Esophagus (tissue), 2 donors: ENCODE results near the gene PTPRU. TPM values are rescaled to one million over a fixed set of nuclear protein-coding genes. Genes with fewer than 3 reads are reported as not detected.

Source experiments
- H3K27ac ChIP-seq, 2 donors: one replicate each; pipeline ENCODE4 v1.5.1; 2013; ENCODE audit warnings: low read depth in 2 of 2, mild to moderate bottlenecking in 2 of 2, inconsistent platforms in 1 of 2, low read length in 1 of 2, moderate library complexity in 1 of 2
- H3K27me3 ChIP-seq, 2 donors: one replicate each; pipeline ENCODE4 v1.6.1; 2013; ENCODE audit warnings: low read length in 2 of 2, control low read depth in 1 of 2, mild to moderate bottlenecking in 1 of 2; ENCODE audit not compliant: insufficient read depth in 2 of 2, control insufficient read depth in 1 of 2
- H3K36me3 ChIP-seq, 2 donors: one replicate each; pipeline ENCODE4 v1.6.1; 2013; ENCODE audit warnings: low read length in 1 of 2; ENCODE audit not compliant: control insufficient read depth in 2 of 2, insufficient read depth in 2 of 2
- H3K4me1 ChIP-seq, 2 donors: one replicate each; pipeline ENCODE4 v1.6.1; 2013; ENCODE audit warnings: low read length in 1 of 2; ENCODE audit not compliant: control insufficient read depth in 2 of 2, insufficient read depth in 2 of 2
- H3K4me3 ChIP-seq, 2 donors: one replicate each; pipeline ENCODE4 v1.5.1; 2013; ENCODE audit warnings: low read length in 2 of 2, mild to moderate bottlenecking in 2 of 2, low read depth in 1 of 2, moderate library complexity in 1 of 2
- H3K9me3 ChIP-seq, 2 donors: one replicate each; pipeline ENCODE4 v1.6.1; 2013; ENCODE audit warnings: mild to moderate bottlenecking in 2 of 2, low read depth in 1 of 2, low read length in 1 of 2, moderate library complexity in 1 of 2; ENCODE audit not compliant: control insufficient read depth in 2 of 2, insufficient read depth in 1 of 2
- WGBS, 2 donors: extraction: QIAGEN DNeasy Blood & Tissue Kit; methylation state at CpG; one replicate each; pipeline ENCODE4 v1.1.7; 2013; 5-methylcytosine and 5-hydroxymethylcytosine counted together
- polyA plus RNA-seq, 2 donors: library from polyadenylated mRNA; stranded (reverse); fragments of 200-250 nt; gene quantifications; one replicate each; pipeline ENCODE4 v1.2.3, GENCODE V29; 2013
- donor health status: healthy with polysubstance abuse.
- donor health status: Bipolar disorder and iron deficiency.

PTPRU gene
- polyA plus RNA-seq: 1 to 10 TPM; 3.7 to 4.0 TPM

DNA sequence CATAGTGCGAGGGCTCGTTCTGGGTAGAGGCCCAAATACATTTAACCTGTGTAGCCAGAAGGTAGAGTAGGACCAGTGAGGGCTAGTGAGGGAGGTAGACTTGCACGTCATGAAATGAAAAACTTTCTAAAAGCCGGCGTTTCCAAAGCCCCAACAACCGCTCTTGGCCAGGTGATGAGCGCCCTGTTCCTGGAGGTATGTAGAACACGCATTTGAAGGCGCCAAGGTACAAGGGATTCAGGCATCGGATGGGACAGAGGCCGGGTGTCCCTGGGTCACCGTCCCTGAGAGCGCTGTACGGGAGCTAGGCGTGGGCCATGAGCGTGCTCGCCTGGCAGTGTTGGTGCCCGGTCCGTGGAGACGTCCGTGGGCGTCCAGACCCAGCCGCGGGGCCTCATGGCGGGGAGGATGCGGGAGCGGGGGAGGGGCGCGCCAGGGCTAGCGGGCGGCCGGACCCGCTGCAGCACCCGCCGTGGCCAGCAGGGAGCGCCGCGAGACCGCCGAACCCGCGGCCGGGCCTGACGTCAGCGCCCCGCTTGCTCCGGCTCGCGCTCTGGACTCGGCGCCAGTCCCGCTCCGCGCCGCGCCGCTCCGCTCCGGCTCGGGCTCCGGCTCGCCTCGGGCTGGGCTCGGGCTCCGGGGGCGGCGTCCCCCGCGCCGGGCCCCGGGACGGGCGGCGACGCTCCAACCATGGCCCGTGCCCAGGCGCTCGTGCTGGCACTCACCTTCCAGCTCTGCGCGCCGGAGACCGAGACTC is at the start of gene PTPRU:
PTPRU (plus strand) TSS at position 568 of the 757 bp plus-strand sequence; CDS start at position 691, 123 bp downstream.
- Histone ChIP-seq H3K4me3 (peak within 1 kb of the TSS; percentile 57 to 64), H3K27me3 (peaks cover 0 to 4% of the 10 kb centered on the region in 2 donors), H3K9me3 (no peaks in the 10 kb centered on the region), H3K36me3 (no peaks in the 10 kb centered on the region), H3K27ac (peak within 1 kb of the TSS in 1 of 2 donors; percentile 62), H3K4me1 (peaks cover 2 to 20% of the 10 kb centered on the region in 2 donors)
- WGBS, 2 donors: 4 to 11% methylated on average over 32 to 82 of the region's 82 CpGs

DNA sequence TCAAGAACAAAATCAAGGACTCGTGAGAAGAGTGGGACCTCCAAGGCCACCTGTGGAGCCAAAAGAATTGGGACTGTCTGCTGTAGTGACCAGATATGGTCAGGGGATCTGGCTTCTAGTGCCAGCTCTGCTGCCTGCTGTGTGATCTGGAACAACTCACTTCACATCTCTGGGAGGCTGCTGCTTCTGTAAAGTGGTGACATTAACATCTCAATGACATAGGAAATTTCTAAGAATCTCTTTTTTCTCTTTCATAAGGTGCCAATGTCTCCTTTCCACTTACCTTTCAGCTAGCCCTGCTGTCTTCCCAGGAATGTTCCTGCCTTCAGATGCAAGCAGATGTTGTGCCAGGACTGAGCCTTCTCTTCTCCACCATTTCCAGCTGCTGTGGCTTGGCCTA is 49.6 kb upstream of the PTPRU start:
- 84 to 87% methylated on average over 1 of the region's 1 CpG for WGBS, 2 donors
- no peak overlapping the region for H3K4me3 ChIP-seq
- no peaks in the 10 kb centered on the region for H3K27me3 ChIP-seq
- no peaks in the 10 kb centered on the region for H3K4me1 ChIP-seq
- no peaks in the 10 kb centered on the region for H3K9me3 ChIP-seq
- no peak overlapping the region for H3K27ac ChIP-seq
- no peaks in the 10 kb centered on the region for H3K36me3 ChIP-seq

DNA sequence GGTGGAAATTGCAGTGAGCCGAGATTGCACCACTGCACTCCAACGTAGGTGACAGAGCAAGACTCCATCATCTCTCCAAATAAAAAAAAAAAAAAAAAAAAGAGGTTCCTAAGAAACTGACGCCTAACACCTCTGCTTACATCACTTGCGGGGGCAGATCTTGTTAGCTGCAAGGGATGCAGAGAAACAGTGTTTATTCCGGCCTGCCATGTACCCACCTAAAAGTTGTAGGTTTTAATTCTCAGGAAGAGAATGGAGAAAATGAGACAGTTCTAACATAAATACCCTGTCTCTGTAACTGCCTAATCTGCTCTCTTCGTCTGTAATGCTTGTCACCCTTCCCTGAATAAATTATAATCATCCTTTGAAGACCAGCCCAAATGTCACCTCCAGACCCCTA is 45.6 kb upstream of the PTPRU start:
- Histone ChIP-seq H3K36me3 (peaks cover 0 to 8% of the 10 kb centered on the region in 2 donors), H3K4me3 (no peak overlapping the region), H3K27me3 (no peaks in the 10 kb centered on the region), H3K9me3 (no peaks in the 10 kb centered on the region), H3K27ac (no peak overlapping the region), H3K4me1 (no peaks in the 10 kb centered on the region)
- WGBS, 2 donors: 84 to 92% methylated on average over 6 of the region's 6 CpGs

DNA sequence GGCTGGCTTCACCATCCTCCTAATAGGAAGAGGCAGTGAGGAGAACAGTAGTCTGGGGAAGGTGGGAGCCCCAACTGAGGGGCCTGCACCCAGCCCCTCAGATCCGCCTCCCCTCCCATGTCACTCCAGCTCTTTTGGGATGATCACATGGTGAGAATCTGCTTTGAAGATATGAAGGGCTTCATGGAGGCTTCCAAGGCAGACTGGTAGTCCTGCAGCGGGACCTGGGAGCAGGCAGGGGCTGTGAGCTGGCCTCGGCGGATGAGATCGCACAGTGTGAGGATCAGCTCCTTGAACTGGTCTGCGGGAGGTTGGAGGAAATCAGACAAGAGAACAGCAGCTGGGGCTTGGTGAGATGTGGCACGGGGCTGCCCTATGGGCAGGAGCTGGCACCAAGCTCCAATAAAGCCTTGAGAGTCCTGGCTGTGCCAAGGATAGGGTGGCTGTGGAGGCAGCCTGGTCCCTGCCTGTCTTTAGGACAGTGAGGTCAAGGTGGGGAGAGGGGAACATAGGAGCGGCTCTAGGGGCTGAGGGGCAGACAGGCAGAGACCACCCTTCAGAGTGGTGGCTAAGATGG is 42.4 kb upstream of the PTPRU start:
- Histone ChIP-seq H3K36me3 (peaks cover 0 to 10% of the 10 kb centered on the region in 2 donors), H3K27me3 (no peaks in the 10 kb centered on the region), H3K4me1 (no peaks in the 10 kb centered on the region), H3K27ac (no peak overlapping the region), H3K4me3 (no peak overlapping the region), H3K9me3 (no peaks in the 10 kb centered on the region)
- WGBS, 2 donors: 98% methylated on average over 8 of the region's 8 CpGs

DNA sequence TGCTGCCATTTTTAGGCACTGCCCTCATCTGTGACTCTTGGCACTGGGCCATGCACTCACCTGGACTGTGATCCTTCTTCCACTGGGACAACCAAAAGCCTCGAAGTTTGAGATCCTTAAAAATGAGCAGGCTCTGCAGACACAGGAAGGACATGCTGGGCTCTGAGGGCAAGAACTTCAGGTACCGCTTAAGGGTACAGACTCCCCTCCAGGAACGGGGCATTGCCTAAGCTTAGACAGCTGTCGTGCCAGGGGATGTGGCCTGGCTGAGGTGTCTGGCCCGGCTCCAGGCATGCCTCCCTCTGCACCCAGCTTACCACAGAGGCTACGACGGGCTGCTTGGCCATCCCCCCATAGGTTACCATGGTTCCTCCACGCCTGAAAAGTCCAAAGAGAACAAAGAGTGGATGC is 40.4 kb upstream of the PTPRU start:
- 64 to 67% methylated on average over 8 of the region's 8 CpGs for WGBS, 2 donors

DNA sequence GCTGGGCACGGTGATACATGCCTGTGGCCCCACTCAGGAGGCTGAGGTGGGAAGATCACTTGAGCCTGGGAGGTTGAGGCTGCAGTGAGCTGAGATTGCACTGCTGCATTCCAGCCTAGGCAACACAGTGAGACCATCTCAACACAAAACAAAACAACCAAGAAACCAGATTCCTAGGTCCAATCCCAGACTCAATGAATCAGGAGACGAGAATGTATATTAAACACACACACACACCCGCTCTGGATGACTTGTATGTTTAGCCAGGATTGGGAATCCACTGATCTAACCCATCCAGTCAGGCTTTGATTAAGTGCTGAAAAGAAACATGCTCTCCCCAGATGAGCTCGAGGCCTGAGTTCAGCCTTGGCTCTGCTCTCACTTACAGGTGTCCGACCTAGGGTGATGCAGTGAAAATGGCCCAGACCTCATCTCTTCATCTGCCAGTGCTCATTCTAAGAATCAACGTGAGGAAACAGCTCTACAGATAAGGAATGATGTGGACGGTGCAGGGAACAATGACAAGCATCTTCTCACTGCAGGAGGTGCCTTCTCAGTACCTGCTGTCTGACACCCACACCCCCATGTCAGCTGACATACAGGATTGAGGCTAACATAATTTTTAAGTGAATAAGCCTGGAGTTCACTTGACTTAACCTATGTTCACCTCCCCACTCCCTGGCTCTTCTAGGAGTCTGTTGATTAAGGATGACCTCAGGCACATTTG is 39.3 kb upstream of the PTPRU start:
- WGBS, 2 donors: 70 to 74% methylated on average over 7 of the region's 7 CpGs
- Histone ChIP-seq H3K27me3 (no peaks in the 10 kb centered on the region), H3K4me3 (no peak overlapping the region), H3K9me3 (no peaks in the 10 kb centered on the region), H3K36me3 (peaks cover 0 to 13% of the 10 kb centered on the region in 2 donors), H3K27ac (no peak overlapping the region), H3K4me1 (no peaks in the 10 kb centered on the region)

More for the DNA sequence above, 40.4 kb upstream of the PTPRU start:
- Histone ChIP-seq H3K27me3 (no peaks in the 10 kb centered on the region), H3K27ac (no peak overlapping the region), H3K36me3 (peaks cover 0 to 13% of the 10 kb centered on the region in 2 donors), H3K4me1 (no peaks in the 10 kb centered on the region), H3K9me3 (no peaks in the 10 kb centered on the region), H3K4me3 (no peak overlapping the region)

DNA sequence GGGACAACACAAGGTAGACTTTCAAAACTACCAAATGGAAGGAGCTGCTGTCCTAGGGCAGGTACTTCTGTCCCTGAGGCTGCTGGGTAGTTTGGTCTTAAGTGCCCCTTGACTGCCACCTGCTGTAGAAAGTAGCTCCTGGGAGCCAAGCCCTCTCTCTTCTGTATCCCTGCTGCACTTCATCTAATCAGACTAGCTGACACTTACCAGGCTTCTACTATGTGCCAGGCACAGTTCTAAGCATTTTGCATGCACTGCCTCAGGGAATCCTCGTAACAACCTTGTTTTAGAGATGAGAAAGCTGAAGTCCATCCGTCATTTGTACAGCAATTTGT is 38.8 kb upstream of the PTPRU start:
- no peak overlapping the region for H3K27ac ChIP-seq
- H3K36me3 ChIP-seq: peaks cover 0 to 13% of the 10 kb centered on the region in 2 donors
- WGBS, 2 donors: 88 to 96% methylated on average over 2 of the region's 2 CpGs
- H3K9me3 ChIP-seq: no peaks in the 10 kb centered on the region
- H3K27me3 ChIP-seq: no peaks in the 10 kb centered on the region
- H3K4me3 ChIP-seq: no peak overlapping the region
- no peaks in the 10 kb centered on the region for H3K4me1 ChIP-seq

DNA sequence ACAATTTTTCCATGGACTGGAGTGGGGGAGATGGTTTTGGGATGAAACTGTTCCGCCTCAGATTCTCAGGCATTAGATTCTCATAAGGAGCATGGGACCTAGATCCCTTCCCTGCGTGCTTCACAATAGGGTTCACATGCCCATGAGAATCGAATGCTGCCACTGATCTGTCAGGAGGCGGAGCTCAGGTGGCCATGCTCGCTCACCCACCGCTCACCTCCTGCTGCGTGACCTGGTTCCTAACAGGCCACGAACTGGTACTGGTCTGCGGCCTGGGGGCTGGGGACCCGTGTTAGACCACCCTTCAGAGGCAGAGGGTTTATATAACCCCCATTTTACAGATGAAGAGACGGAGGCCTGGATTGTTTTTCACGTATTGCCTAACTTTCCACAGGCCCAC is 38.3 kb upstream of the PTPRU start:
- Histone ChIP-seq H3K4me3 (no peak overlapping the region), H3K4me1 (no peaks in the 10 kb centered on the region), H3K27ac (no peak overlapping the region), H3K27me3 (no peaks in the 10 kb centered on the region), H3K9me3 (no peaks in the 10 kb centered on the region), H3K36me3 (peaks cover 0 to 13% of the 10 kb centered on the region in 2 donors)
- WGBS, 2 donors: 90 to 94% methylated on average over 12 of the region's 12 CpGs

DNA sequence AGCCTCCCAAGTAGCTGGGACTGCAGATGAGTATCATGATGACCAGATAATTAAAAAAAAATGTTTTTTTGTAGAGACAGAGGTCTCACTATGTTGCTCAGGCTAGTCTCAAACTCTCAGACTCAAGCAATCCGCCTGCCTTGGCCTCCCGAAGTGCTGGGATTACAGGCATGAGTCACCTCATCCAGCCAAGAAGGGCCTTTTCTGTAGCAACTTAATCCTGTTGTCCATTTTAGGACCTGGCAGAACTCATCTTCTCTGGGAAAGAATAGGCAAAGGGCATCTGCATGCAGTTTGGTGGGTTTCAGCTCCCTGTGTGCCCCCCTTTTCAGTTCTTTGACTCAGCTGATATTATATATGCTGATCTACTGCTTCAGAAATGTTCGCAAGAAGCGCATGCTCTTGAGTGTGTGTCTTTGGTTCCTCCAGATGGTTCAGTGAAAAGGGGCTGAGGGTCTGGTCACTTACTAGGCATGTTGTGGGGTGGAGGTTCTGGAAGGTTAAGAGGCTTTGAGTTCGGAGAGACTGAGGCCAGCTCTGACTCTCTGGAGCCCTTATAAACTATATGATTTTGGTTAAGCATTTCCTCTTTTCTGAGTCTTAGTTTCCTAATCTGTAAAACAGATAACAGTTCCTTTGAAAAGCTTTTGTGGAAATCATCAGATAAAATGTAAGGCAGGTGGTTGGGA is 35.3 kb upstream of the PTPRU start:
- Histone ChIP-seq H3K36me3 (peaks cover 0 to 6% of the 10 kb centered on the region in 2 donors), H3K27ac (no peak overlapping the region), H3K27me3 (no peaks in the 10 kb centered on the region), H3K4me3 (no peak overlapping the region), H3K9me3 (no peaks in the 10 kb centered on the region), H3K4me1 (no peaks in the 10 kb centered on the region)
- 83 to 86% methylated on average over 5 of the region's 5 CpGs for WGBS, 2 donors
